B cell (primary cell): ENCODE measurements around the gene G0S2. TPM values are rescaled to one million over a fixed set of nuclear protein-coding genes. Genes with fewer than 3 reads are reported as not detected.

ENCODE experiments used
- ATAC-seq: fragments of 200-7000 bp; cut with Tn5 transposase; one replicate; pipeline ENCODE4 v1.10.0; 2021; ENCODE audit warnings: low read depth, mild to moderate bottlenecking, moderate number of reproducible peaks, moderate library complexity
- CTCF ChIA-PET: fragments of 350-600 bp; sonication (Branson Sonifier 250); formaldehyde crosslinking; loops from one replicate; lab custom pipeline; 2021; ENCODE audit warnings: antibody characterized with exemption, inconsistent platforms; lab: Charles Lee
- POLR2A ChIA-PET: fragments of 350-600 bp; sonication (Branson Sonifier 250); formaldehyde crosslinking; loops from one replicate; lab custom pipeline; 2021; ENCODE audit warnings: antibody characterized with exemption; lab: Charles Lee
- DNase-seq: peaks from one replicate; pipeline ENCODE4 v3.0.0; 2013
- H2AFZ ChIP-seq: 2 replicates; pipeline ENCODE4 v1.6.1; 2012; ENCODE audit warnings: mild to moderate bottlenecking, low read depth, low read length; ENCODE audit not compliant: insufficient read depth, poor library complexity, severe bottlenecking
- H3K27ac ChIP-seq, 2 donors: 1 replicate in 1 of 2; 2 replicates in 1 of 2; pipeline ENCODE4 v1.5.1; 2012 to 2013; ENCODE audit warnings: low read length in 2 of 2, mild to moderate bottlenecking in 2 of 2, moderate library complexity in 1 of 2
- H3K27me3 ChIP-seq, 4 experiments: fragments of 200-600 bp in 1 of 4; sonication (generic) in 1 of 4; replicated peaks in 1 of 4; 1 replicate in 2 of 4; 2 replicates in 2 of 4; pipeline versions ENCODE4 v1.6.1 to v1.7.0; 2013 to 2016; ENCODE audit warnings: low read length in 3 of 4, mild to moderate bottlenecking in 2 of 4, mixed read lengths in 1 of 4, moderate library complexity in 1 of 4; ENCODE audit not compliant: insufficient read depth in 4 of 4, control insufficient read depth in 3 of 4; ENCODE audit errors: control extremely low read depth in 1 of 4
- H3K36me3 ChIP-seq, 2 experiments: replicated peaks in 1 of 2; 1 replicate in 1 of 2; 2 replicates in 1 of 2; pipeline versions ENCODE4 v1.6.1 to v1.7.1; 2013; ENCODE audit warnings: low read length in 1 of 2; ENCODE audit not compliant: insufficient read depth in 2 of 2, control insufficient read depth in 1 of 2; ENCODE audit errors: control extremely low read depth in 1 of 2, extremely low read depth in 1 of 2
- H3K4me1 ChIP-seq, 2 donors: fragments of 200-600 bp in 1 of 2; sonication (generic) in 1 of 2; 1 replicate in 1 of 2; 2 replicates in 1 of 2; pipeline versions ENCODE4 v1.5.1 to v1.6.1; 2013 to 2017; ENCODE audit warnings: low read length in 2 of 2; ENCODE audit not compliant: control insufficient read depth in 2 of 2, insufficient read depth in 2 of 2
- H3K4me2 ChIP-seq: replicated peaks from 2 replicates; pipeline ENCODE3; 2012; ENCODE audit warnings: mild to moderate bottlenecking, low read depth, low read length; ENCODE audit not compliant: poor library complexity, severe bottlenecking
- H3K4me3 ChIP-seq, 5 experiments: fragments of 200-600 bp in 1 of 5; sonication (generic) in 1 of 5; 1 replicate in 3 of 5; 2 replicates in 2 of 5; pipeline versions ENCODE4 v1.5.1 to v1.7.0; 2011 to 2016; ENCODE audit warnings: low read length in 4 of 5, mild to moderate bottlenecking in 4 of 5, low read depth in 2 of 5, control low read depth in 1 of 5, moderate library complexity in 1 of 5; ENCODE audit not compliant: insufficient read depth in 1 of 5; ENCODE audit errors: control extremely low read depth in 1 of 5, extremely low read depth in 1 of 5
- H3K79me2 ChIP-seq: fragments of 200-600 bp; sonication (generic); one replicate; pipeline ENCODE4 v1.6.0; 2016; ENCODE audit warnings: low read length; ENCODE audit not compliant: control insufficient read depth, insufficient read depth
- H3K9ac ChIP-seq: fragments of 200-600 bp; sonication (generic); 2 replicates; pipeline ENCODE4 v1.6.1; 2017; ENCODE audit warnings: mild to moderate bottlenecking, low read length, moderate library complexity
- H3K9me3 ChIP-seq, 3 donors: one replicate each; pipeline versions ENCODE4 v1.6.1 to v1.7.1; 2013; ENCODE audit warnings: low read length in 2 of 3; ENCODE audit not compliant: control insufficient read depth in 2 of 3, insufficient read depth in 1 of 3; ENCODE audit errors: control extremely low read depth in 1 of 3
- H4K20me1 ChIP-seq: 2 replicates; pipeline ENCODE4 v1.6.0; 2012; ENCODE audit warnings: mild to moderate bottlenecking, low read length; ENCODE audit not compliant: insufficient read depth, control insufficient read depth, poor library complexity, severe bottlenecking
- H3K27ac Mint-ChIP-seq: one replicate; pipeline ENCODE4 v1.8.0; 2021; ENCODE audit warnings: mixed read lengths
- H3K27me3 Mint-ChIP-seq: one replicate; pipeline ENCODE4 v1.8.0; 2021; ENCODE audit warnings: mixed read lengths
- H3K4me1 Mint-ChIP-seq: one replicate; pipeline ENCODE4 v1.8.0; 2021; ENCODE audit warnings: mixed read lengths
- H3K4me3 Mint-ChIP-seq: one replicate; pipeline ENCODE4 v1.8.0; 2021; ENCODE audit warnings: mixed read lengths
- H3K9me3 Mint-ChIP-seq: one replicate; pipeline ENCODE4 v1.8.0; 2022; ENCODE audit warnings: mixed read lengths; ENCODE audit not compliant: insufficient read depth
- EZH2 ChIP-seq: IDR thresholded peaks from 2 replicates; pipeline ENCODE4 v1.6.1; 2012; ENCODE audit warnings: borderline replicate concordance, low read depth, mild to moderate bottlenecking, moderate library complexity, low read length; ENCODE audit not compliant: insufficient read depth, poor library complexity, severe bottlenecking
- WGBS: methylation state at CpG from one replicate; pipeline ENCODE4 v1.1.5; 2013; ENCODE audit warnings: missing lambda C conversion rate; ENCODE audit not compliant: insufficient coverage; 5-methylcytosine and 5-hydroxymethylcytosine counted together
- intact Hi-C: fragments of 100-400 bp; cut with micrococcal nuclease; formaldehyde crosslinking; loops from one replicate; pipeline ENCODE4 v1.10.0; 2022
- polyA minus RNA-seq: library from RNA; depleted of rRNA, polyadenylated mRNA; stranded (reverse); fragments of >200 nt; gene quantifications from 2 replicates; pipeline ENCODE4 v1.2.3, GENCODE V29; 2012
- polyA plus RNA-seq: library from polyadenylated mRNA; depleted of rRNA; stranded (reverse); fragments of >200 nt; gene quantifications from 2 replicates; pipeline ENCODE4 v1.2.3, GENCODE V29; 2012
- total RNA-seq, 2 donors: library from RNA; stranded (reverse); fragments of 120-200 nt in 1 of 2; gene quantifications; 1 replicate in 1 of 2; 2 replicates in 1 of 2; pipeline versions ENCODE4 v1.2.3 to v1.2.4, GENCODE V29; 2013 to 2022
- TF ChIP-seq, protein P1 (sequence below): fragments of 200-600 bp; IDR thresholded peaks from one replicate; pipeline ENCODE4 v1.8.0; 2022; ENCODE audit warnings: antibody characterized with exemption, mild to moderate bottlenecking

G0S2 gene, protein sequence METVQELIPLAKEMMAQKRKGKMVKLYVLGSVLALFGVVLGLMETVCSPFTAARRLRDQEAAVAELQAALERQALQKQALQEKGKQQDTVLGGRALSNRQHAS
- not detected in 2 replicates for total RNA-seq
- total RNA-seq (2013) = 0.58 TPM
- polyA plus RNA-seq = 6.2 and 9.4 TPM in 2 replicates
- 2.4 and 16.7 TPM in 2 replicates for polyA minus RNA-seq

DNA sequence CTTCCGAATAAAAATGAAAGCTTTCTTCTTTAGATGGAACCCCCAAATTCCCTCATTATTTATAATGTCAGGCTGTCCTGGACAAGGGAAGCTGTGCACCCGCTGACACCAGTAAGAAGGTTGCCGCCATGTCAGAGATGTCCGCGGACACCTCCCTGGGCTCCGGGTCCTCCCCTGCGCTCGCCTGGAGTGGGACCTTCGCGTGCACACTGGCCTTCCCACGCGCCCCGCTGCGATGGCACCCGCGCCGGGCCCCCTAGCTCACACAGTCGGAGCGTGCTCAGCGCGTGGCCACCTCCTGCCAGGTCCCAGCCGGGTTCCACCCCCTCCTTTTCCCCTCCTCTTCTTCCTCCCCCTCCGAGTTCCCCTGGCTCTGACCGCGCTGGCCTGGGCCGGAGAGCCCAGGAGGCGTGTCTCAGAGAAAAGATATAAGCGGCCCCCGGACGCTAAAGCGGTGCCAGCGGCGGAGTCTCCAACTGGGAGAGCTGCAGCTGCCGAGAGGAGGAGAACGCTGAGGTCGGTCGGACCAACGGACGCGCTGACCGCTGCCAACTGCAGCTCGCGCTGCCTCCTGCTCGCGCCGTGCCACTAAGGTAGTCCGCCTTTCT lies at the start of gene G0S2:
Gene G0S2 (plus strand): TSS at position 456 of the 608 bp plus-strand sequence. CDS start 273 bp downstream, outside the sequence.
- no peak for TF ChIP-seq EZH2
- TF ChIP-seq, protein P1, sequence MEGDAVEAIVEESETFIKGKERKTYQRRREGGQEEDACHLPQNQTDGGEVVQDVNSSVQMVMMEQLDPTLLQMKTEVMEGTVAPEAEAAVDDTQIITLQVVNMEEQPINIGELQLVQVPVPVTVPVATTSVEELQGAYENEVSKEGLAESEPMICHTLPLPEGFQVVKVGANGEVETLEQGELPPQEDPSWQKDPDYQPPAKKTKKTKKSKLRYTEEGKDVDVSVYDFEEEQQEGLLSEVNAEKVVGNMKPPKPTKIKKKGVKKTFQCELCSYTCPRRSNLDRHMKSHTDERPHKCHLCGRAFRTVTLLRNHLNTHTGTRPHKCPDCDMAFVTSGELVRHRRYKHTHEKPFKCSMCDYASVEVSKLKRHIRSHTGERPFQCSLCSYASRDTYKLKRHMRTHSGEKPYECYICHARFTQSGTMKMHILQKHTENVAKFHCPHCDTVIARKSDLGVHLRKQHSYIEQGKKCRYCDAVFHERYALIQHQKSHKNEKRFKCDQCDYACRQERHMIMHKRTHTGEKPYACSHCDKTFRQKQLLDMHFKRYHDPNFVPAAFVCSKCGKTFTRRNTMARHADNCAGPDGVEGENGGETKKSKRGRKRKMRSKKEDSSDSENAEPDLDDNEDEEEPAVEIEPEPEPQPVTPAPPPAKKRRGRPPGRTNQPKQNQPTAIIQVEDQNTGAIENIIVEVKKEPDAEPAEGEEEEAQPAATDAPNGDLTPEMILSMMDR = no peak
- Histone ChIP-seq H3K4me3 (peak within 1 kb of the TSS; percentile 10 to 72 (median 38)), H3K4me1 (peaks cover 32 to 35% of the 10 kb centered on the region in 2 donors), H3K4me2 (peak within 1 kb of the TSS; percentile 67), H3K9me3 (peaks cover 0 to 8% (median 0%) of the 10 kb centered on the region in 3 donors), H2AFZ (peak within 1 kb of the TSS; percentile 61), H3K27me3 (peaks cover 0 to 44% (median 23%) of the 10 kb centered on the region in 4 experiments), H3K27ac (no peak within 1 kb of the TSS), H3K9ac (peak within 1 kb of the TSS; percentile 58), H4K20me1 (no peaks in the 10 kb centered on the region), H3K36me3 (no peaks in the 10 kb centered on the region), H3K79me2 (no peaks in the 10 kb centered on the region)
- 10% methylated on average over 46 of the region's 47 CpGs for WGBS
- H3K9me3 Mint-ChIP-seq = no peaks in the 10 kb centered on the region
- ATAC-seq (peak; percentile 15), DNase-seq (peak; percentile 30)
- ChIA-PET CTCF (interaction anchor here (1.5 kb wide), 1 partner anchor 18 kb away, joined by 3 read pairs; no protein-coding TSS in a partner anchor), POLR2A (no interaction called here)
- no peak within 1 kb of the TSS for H3K27ac Mint-ChIP-seq
- peaks cover 45% of the 10 kb centered on the region for H3K27me3 Mint-ChIP-seq
- peak within 1 kb of the TSS; percentile 75 for H3K4me3 Mint-ChIP-seq
- peaks cover 33% of the 10 kb centered on the region for H3K4me1 Mint-ChIP-seq
- intact Hi-C loops = loop anchor here (10.0 kb wide), 1 partner anchor 80 kb away; the partner anchor contains the start of gene TRAF3IP3

DNA sequence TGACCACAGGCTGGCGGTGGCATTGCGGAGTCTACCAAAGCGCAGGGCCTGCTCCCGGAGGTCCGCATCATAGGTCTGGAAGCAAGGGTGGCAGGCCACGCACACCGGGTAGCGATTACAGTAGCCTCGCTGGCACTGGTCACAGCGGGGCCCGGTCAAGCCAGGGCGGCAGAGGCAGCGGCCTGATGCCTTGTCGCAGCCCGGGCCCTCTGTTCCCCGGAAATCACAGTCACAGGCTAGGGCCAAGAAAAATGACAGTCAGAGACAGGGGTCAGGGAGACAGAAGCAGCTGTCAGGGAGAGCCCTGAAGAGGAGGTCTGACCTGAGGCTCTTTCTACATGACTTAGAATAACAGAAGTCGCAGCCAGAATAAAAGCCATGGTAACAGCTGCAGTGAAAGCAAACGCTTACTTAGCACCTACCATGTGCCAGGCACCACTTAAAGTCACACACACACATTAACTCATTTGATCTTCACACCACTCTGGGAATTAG lies 49.4 kb upstream of the G0S2 start:
- Histone ChIP-seq H3K4me2 (no peak overlapping the region), H3K27ac (no peak overlapping the region), H3K79me2 (no peaks in the 10 kb centered on the region), H3K9me3 (no peaks in the 10 kb centered on the region), H4K20me1 (no peaks in the 10 kb centered on the region), H3K9ac (no peak overlapping the region), H3K36me3 (no peaks in the 10 kb centered on the region), H2AFZ (no peak overlapping the region), H3K4me3 (no peak overlapping the region), H3K4me1 (no peaks in the 10 kb centered on the region), H3K27me3 (peaks cover 0 to 9% (median 4%) of the 10 kb centered on the region in 4 experiments)
- TF ChIP-seq, protein P1 = no peak
- no peak for TF ChIP-seq EZH2
- Mint-ChIP-seq H3K4me3 (no peak overlapping the region), H3K27ac (no peak overlapping the region), H3K4me1 (peaks cover 3% of the 10 kb centered on the region), H3K9me3 (no peaks in the 10 kb centered on the region), H3K27me3 (peaks cover 12% of the 10 kb centered on the region)
- DNase-seq (no peak), ATAC-seq (no peak)
- ChIA-PET POLR2A (no interaction called here), CTCF (interaction anchor here (1.3 kb wide), 1 partner anchor 56 kb away, joined by 3 read pairs; no protein-coding TSS in a partner anchor)
- intact Hi-C loops = no loop called here
- 98% methylated on average over 18 of the region's 18 CpGs for WGBS
